Heart left ventricle (tissue), 13 donors: ENCODE data around the gene REPIN1.

Experiments
- CTCF ChIP-seq, 12 donors: fragments of 200-600 bp; sonication (generic) in 4 of 12; IDR thresholded peaks; one replicate each; pipeline versions ENCODE4 v1.5.0 to v1.8.0; 2018 to 2022; ENCODE audit warnings: antibody characterized with exemption in 12 of 12, mild to moderate bottlenecking in 5 of 12
- POLR2A ChIP-seq, 2 donors: fragments of 450-650 bp; IDR thresholded peaks; one replicate each; pipeline ENCODE4 v1.6.1; 2017; ENCODE audit warnings: antibody characterized with exemption in 2 of 2, mild to moderate bottlenecking in 2 of 2, moderate library complexity in 2 of 2
- donor health status: ischemic (EF 13 %, LVEDD 7.1; RV severe dilation, severe dysfunction).
- donor health status: DM: no; HTN: yes; CAD: no.
- donor health status: DM: no; HTN: no; CAD: no.
- donor health status: ischemic (EF 25% LVEDD 6.9; RV normal size, moderate dysfunction).
- donor health status: ischemic (EF 25% LVEDD 5.7; RV mildly dilated, moderate dysfunction).
- donor health status: ischemic (EF 35%, LVEDD 5.7; RV mildly dilated, moderate dysfunction).
- donor health status: nonischemic (EF 11% LVEDD 7.7; RV severe dilation, severe dysfunction).
- donor health status: DM: yes; HTN: yes; CAD: no.
- donor health status: PGD.
- donor health status: ischemic (EF 29% LVEDD 5.4; RV normal size, mild dysfunction).
- donor health status: nonischemic (EF 23%, LVEDD 6.1; RV moderate dilation, normal function).

GRCh38 chr7:150368096-150368883 lies at the start of gene REPIN1:
- TF ChIP-seq CTCF (IDR thresholded peaks at IDR 0.05) = no peak
- peak in 1 of 2 donors; percentile 52 for TF ChIP-seq POLR2A (IDR thresholded peaks at IDR 0.05)
